Germinal center (tissue), 1 donor: ENCODE measurements around the gene FAM20A.

ENCODE experiments used
- DNase-seq: peaks from one replicate; pipeline ENCODE4 v3.0.0; 2012; ENCODE audit warnings: mixed read lengths, low spot score

The FAM20A gene

DNA sequence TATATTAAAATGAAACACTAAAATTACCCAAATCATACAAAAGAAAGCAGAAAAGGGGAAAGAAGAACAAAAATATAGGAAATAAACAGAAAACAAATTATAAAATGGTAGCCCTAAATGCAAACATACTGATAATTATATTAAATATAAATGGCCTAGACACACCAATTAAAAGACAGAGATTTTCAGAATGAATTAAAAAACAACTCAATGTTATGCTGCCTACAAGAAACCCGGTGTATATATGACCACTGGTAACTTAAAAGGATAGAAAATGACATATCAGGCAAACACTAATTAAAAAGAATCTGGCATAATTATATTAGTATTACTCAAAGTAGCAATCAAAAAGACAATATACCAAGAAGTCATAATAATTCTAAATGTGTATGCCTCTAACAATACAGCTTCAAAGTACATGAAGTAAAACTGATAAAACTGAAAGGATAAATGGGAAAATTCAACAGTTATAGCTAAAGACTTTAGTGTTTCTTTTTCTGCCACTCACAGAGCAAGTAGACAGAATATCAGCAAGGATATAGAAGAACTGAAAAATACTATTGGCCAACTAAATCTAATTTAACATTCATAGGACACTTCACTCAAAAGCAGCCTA lies 7.5 kb upstream of the FAM20A start:
- no peak for DNase-seq

- no peak for DNase-seq
These were observed 5.5 kb upstream of the FAM20A start for GRCh38 chr17:68606451-68607307.

DNA sequence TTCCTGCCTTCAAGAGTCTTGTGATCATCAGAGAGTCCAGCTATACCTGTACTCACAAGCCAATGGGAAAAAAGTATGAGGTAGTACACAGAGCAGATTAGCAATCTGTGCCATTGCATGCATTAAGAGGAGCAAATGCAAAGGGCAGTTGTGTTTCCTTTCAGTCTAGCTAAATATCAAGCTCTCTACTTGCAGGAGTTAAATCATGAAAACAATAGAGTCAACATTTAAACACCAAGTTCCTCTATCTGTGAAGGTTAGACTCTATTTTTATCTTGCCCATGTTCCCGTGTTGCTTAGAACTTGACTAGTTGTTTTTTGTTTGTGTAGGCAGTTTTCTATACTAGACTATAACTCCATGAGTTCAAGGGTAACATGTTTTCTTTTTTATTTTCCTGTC lies 4.7 kb upstream of the FAM20A start:
- no peak for DNase-seq

DNA sequence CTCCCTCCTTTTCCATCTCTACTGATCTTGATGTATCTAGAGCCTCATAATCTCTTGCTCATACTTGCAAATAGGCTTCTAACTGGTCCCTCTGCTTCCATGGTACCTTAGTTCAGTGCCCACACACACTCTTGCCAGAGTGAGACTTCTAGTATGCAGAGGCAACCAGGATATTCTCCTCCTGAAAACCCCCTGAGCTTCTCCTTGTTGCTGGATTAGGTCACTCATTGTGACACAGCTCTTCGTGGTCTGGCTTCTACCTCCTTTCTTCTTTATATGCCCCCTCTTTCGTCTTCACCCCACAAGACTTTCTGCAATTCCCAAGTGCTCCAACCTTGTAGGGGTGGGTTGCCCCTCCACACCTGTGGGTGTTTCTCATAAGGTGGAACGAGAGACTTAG lies 2.5 kb upstream of the FAM20A start:
- DNase-seq, result no peak

DNA sequence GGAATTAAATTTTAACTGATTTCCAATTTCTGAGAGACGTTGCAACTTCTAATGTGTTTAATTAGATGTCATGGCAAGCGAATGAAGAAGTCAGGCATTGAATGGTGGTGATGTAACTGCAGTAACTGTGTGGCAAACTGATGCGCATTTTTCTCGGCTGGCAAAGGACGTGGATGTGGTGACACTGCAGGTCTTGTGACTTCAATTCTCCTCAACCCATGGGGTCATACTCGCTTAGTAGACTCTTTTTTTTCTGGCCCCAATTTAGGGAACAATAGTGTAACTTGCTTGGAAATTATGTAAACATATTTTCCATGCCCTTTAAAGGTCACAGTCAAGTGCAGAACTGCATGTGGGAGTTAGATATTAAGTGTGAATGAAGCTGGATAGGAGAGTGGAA lies 1.9 kb upstream of the FAM20A start:
- DNase-seq, result no peak

- no peak for DNase-seq
These were observed 1.1 kb upstream of the FAM20A start for GRCh38 chr17:68602289-68602688.

DNA sequence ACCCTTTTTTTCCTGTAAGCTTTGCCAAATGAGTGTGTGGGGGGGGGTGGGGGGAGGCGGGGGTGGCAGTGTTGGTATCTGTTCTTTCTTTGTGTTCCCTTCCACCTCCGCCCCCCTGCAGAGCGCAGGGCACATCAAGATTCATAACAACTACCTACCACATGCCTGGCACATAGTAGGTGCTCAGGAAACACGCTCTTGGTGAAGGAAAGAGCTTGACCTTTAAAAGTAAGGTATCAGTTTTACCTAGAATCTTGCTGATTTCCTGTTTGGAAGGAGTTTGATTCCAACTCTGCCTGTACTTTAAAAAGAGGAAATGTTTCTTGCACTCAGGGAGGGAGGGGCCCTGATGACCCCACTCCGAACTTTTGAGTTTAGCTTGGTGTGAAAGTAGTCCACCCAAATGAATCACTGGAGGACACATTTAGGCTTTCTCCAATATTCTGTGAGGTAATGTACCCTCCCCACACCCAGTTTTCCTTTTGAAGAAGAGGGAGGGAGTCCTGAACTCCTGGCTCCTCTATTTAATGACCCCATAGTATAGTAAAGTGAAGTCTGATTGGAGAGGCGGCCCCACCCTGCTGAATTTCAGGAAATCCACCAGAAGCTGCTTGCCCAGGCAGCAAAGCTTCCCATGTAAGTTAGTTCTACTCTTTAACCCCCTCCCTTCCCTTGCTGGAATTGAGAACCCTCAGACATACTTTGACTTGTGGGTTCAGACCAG lies 560 bp upstream of the FAM20A start:
- no peak for DNase-seq

- peak; percentile 14 for DNase-seq
These were observed 868 bp downstream of the FAM20A start for GRCh38 chr17:68600067-68600930.

GRCh38 chr17:68599552-68600066 lies 1.6 kb downstream of the FAM20A start:
- DNase-seq, result no peak

- DNase-seq, result no peak
These were observed 2.1 kb downstream of the FAM20A start for GRCh38 chr17:68599091-68599490.

DNA sequence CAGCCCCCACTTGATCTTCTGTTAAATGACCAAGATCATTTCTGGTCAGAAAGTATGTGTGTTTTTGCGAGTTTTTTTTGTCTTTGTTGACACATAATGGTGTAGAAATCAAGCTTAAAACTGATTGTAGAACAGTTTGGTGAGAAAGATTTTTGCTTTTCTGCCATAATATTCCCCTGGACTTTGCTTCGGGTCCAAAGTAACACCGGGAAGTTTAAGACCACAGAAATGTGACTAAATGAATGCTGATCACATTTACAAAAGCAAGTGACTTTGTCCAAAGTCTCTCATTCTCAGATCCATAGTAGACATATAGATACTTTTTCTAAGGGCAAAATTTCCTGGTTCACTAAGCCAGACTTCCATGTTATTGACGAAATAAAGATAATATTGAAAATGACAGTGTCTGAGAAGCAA lies 2.6 kb downstream of the FAM20A start:
- DNase-seq, result no peak

- no peak for DNase-seq
These were observed 3.1 kb downstream of the FAM20A start for GRCh38 chr17:68598074-68598473.

DNA sequence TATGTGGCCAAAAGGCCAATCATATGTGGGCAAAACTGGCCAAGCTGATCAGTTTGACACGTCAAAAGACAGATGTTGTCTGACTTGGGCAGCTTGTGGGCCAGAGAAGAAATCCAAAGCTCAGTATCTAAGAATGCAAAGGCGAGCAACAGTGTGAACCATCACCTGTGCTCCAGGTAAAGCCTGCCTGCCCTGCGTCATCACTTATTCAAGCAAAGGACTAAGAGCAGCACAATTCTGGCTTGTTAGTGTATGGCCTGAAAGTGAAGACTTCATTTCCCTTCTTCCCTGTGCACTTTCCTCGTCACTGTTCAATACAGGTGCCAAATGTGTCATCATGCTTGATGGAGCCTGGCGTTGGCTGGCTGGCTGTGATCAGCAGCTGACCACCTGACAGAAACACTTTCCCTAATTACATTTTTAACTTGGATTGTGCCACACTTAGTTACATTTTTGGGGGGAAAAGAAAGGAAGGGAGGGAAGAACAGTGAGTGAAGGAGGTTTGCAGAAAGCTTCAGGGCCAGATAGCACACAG lies 4.7 kb downstream of the FAM20A start:
- no peak for DNase-seq

DNA sequence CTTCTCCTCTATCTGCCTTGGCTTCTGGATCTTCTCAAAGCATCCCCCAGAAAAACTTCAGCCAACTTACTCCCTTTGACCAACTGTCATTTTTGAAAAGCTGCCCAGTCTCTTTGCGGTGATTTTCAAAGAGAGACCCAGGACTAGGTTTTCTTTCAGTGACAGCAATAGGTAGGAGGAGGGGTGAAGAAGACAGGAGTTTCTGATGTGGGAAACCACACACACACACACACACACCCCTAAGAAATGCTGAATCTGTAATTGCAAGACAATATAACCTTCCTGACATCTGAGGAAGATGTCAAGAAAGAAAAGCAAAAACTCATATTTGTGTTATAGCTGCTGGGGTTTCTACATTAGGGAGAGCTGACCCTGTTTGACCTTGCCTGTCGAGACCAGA lies 5.2 kb downstream of the FAM20A start:
- no peak for DNase-seq

GRCh38 chr17:68595496-68595895 lies 5.7 kb downstream of the FAM20A start:
- DNase-seq, result no peak

GRCh38 chr17:68594552-68594951 lies 6.6 kb downstream of the FAM20A start:
- no peak for DNase-seq

- no peak for DNase-seq
These were observed 8.2 kb downstream of the FAM20A start for GRCh38 chr17:68592682-68593641.

GRCh38 chr17:68592009-68592408 lies 9.2 kb downstream of the FAM20A start:
- DNase-seq, result no peak

- DNase-seq, result no peak
These were observed 9.6 kb downstream of the FAM20A start for GRCh38 chr17:68591583-68591982.

- no peak for DNase-seq
These were observed 12.1 kb downstream of the FAM20A start for GRCh38 chr17:68589086-68589485.
